SU-DHL-6 (cell line): ENCODE measurements around the gene ERBB4.

ENCODE experiments used
- CTCF ChIP-seq: fragments of 200-600 bp; sonication (generic); IDR thresholded peaks from one replicate; pipeline ENCODE4 v1.5.1; 2017; ENCODE audit warnings: antibody characterized with exemption, mild to moderate bottlenecking, low read length, moderate library complexity; ENCODE audit not compliant: insufficient read depth, poor library complexity, severe bottlenecking
- EZH2phosphoT487 ChIP-seq: fragments of 200-600 bp; sonication (generic), shearing (Covaris generic); conservative IDR thresholded peaks from 2 replicates; pipeline ENCODE4 v1.6.1; 2018; ENCODE audit warnings: mild to moderate bottlenecking, antibody characterized with exemption, low read length, moderate library complexity, mixed read lengths

- no peak for TF ChIP-seq CTCF
- no peak for TF ChIP-seq EZH2phosphoT487
These were observed 1088.8 kb downstream of the ERBB4 start for GRCh38 chr2:211449819-211450218.
